AG09309 (cell line): Measurements from ENCODE around the gene PUM1.
"Not testable (repeated sequence)": the region's sequence is repeated elsewhere in the genome, so short reads cannot be mapped to it uniquely, and the experiment has no call there.

Source experiments
- DNase-seq: peaks from one replicate; pipeline ENCODE4 v3.0.0-alpha.2; 2010; ENCODE audit warnings: low read depth
- H3K4me3 ChIP-seq: 2 replicates; pipeline ENCODE4 v1.5.1; 2011; ENCODE audit warnings: mild to moderate bottlenecking, low read depth, low read length, moderate library complexity; ENCODE audit not compliant: control insufficient read depth
- TF ChIP-seq, protein P1 (sequence below): IDR thresholded peaks from 2 replicates; pipeline ENCODE4 v1.5.1; 2011; ENCODE audit warnings: mild to moderate bottlenecking, low read depth, low read length, inconsistent platforms; ENCODE audit not compliant: insufficient read depth, control insufficient read depth; ENCODE audit errors: missing control alignments

The PUM1 gene

DNA sequence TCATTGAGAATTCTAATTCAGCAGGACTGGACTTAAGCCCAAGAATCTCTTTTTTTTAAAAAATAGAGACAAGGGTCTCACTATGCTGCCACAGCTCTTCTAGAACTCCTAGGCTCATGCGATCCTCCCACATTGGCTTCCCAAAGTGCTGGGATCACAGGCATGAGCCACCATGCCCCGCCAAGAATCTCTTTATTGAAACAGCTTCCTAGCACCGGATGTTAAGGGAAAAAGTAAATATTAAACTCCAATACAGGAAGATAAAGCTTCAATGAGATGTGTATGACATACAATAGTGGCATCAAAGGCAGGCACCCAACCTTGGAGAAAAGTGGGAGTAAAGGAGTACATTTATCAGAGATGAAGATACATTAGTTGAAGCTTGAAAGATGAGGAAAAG lies 25.5 kb downstream of the PUM1 start:
- no peak for DNase-seq
- TF ChIP-seq, protein P1, sequence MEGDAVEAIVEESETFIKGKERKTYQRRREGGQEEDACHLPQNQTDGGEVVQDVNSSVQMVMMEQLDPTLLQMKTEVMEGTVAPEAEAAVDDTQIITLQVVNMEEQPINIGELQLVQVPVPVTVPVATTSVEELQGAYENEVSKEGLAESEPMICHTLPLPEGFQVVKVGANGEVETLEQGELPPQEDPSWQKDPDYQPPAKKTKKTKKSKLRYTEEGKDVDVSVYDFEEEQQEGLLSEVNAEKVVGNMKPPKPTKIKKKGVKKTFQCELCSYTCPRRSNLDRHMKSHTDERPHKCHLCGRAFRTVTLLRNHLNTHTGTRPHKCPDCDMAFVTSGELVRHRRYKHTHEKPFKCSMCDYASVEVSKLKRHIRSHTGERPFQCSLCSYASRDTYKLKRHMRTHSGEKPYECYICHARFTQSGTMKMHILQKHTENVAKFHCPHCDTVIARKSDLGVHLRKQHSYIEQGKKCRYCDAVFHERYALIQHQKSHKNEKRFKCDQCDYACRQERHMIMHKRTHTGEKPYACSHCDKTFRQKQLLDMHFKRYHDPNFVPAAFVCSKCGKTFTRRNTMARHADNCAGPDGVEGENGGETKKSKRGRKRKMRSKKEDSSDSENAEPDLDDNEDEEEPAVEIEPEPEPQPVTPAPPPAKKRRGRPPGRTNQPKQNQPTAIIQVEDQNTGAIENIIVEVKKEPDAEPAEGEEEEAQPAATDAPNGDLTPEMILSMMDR: no peak
- H3K4me3 ChIP-seq: no peak overlapping the region

DNA sequence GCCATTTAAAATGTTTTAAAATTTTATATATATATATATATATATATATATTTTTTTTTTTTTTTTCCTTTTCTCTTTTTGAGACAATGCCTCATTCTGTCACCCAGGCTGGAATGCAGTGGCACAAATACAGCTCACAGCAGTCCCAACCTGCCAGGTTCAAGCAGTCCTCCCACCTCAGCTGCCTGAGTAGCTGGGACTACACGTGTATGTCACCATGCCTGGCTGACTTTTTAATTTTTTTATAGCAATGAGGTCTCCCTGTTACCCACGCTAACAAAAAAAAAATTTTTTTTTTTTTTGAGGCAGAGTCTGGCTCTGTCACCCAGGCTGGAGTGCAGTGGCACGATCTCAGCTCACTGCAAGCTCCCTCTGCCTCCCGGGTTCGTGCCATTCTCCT lies 26.6 kb downstream of the PUM1 start:
- DNase-seq, H3K4me3 ChIP-seq: not testable (repeated sequence)

DNA sequence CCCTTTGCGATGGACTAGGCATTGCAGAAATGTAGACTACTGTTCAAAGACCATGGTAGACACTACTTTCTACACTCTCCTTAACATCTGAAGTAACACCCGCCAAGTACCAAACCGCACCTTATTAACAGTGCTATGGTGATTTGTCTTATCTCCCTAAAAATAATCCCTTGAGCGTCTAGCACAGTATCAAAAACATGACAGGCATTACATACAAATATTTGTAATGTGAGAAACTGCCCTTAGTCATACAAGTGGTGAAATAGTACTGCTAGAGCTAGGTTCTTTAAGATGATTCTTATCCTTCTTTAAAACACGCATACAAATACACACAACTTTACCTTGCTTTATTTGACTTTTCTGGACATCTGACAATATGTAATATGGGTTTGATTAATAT lies 27.2 kb downstream of the PUM1 start:
- peak; percentile 32 for DNase-seq
- H3K4me3 ChIP-seq: no peak overlapping the region
- TF ChIP-seq, protein P1: no peak

DNA sequence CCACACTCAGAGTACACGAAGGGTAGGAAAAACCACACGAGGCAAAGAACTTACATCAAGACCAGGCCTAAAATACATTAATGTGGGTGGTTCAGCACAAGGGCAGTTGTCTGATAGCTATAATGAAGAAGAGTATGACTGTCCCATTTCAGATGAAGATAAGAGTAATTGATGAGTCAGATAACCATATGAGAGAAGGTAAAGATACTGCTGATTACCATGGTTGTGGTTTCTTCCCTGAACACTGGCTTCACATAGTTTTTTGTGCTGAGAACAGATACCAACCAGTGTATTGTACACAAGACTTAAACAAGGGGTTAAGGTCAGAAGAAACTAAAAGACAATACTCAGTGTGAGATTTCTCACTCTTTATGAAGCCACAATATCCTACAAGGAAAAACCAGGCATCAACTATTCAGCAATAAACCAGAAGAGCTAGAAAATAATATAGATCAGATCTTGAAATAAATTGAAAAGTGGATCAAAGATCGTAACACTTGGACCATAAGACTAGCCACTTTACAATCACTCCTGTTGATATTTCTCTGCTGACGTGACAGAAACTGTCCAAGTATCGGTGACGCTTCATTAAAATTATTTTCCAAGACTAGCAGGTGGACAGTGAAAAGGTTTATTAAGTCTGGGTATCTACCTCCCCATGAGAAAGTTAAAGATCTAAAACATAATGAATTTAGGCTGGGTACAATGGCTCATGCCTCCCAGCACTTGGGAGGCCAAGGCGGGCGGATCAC lies 28.6 kb downstream of the PUM1 start:
- no peak overlapping the region for H3K4me3 ChIP-seq
- TF ChIP-seq, protein P1: no peak
- DNase-seq: no peak

DNA sequence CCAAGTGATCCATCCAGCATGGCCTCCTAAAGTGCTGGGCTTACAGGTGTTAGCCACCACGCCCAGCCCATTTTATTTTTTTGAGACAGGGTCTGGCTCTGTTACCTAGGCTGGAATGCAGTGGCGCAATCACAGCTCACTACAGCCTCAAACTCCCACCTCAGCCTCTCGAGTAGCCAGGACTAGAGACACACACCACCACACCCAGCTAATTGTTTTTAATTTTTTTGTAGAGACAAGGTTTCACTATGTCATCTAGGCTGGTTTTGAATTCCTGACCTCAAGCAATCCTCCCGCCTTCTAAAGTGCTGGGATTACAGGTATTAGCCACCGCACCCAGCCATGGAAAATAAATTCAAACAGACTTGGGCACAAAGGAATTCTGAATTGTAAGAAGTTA lies 31.9 kb downstream of the PUM1 start:
- H3K4me3 ChIP-seq: no peak overlapping the region
- DNase-seq: no peak
- TF ChIP-seq, protein P1: no peak

DNA sequence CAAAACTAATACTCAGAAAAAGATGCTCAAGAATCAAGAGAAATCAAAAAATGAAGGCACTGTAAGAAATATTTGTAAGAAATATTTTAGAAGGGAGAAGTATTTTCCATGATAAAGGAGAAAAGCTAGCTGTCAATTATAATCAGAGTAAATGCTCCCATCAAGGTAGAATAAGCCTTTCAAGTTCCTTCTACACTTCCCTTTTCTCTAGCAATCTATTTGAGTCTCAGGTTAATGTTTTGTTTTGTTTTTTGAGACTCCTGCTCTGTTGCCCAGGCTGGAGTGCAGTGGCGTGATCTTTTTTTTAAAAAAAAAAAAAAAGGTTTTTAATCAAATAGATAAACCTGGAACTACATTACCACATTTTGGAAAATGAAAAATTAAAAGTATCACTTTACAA lies 33.3 kb downstream of the PUM1 start:
- no peak for DNase-seq
- no peak overlapping the region for H3K4me3 ChIP-seq

More for the DNA sequence above, 33.3 kb downstream of the PUM1 start:
- TF ChIP-seq, protein P1: no peak
